Effector CD8-positive, alpha-beta T cell (primary cell): ENCODE results near the gene ENTPD1.
"Not testable (repeated sequence)": the region's sequence is repeated elsewhere in the genome, so short reads cannot be mapped to it uniquely, and the experiment has no call there.

ENCODE experiments used
- DNase-seq: peaks from one replicate; lab custom pipeline; 2025; lab: John Stamatoyannopoulos, UW

The ENTPD1 gene

GRCh38 chr10:95866467-95866842, 110.5 kb downstream of the ENTPD1 start:
- no peak for DNase-seq

DNA sequence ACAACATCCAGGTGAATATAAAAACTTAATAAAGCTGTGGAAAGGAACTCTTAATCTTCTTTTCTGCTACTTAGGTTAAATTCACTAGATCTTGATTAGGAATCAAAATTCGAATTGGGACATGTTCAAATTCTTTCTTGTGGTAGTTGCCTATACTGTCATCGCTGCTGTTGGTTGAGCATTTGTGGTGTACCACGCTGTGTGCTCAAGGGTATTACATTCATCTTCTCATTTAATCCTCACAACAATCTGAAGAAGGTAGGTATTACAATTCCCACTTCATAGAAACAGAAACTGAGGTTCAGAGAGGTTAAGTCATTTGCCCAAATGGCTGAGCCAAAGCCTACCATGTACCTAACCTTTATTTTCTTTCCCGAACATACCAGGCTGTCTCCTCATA, 111.9 kb downstream of the ENTPD1 start:
- DNase-seq, result no peak

GRCh38 chr10:95872158-95872711, 116.3 kb downstream of the ENTPD1 start:
- DNase-seq, result no peak

GRCh38 chr10:95873139-95873538, 117.2 kb downstream of the ENTPD1 start:
- DNase-seq, result no peak

- DNase-seq, result no peak
Observed at GRCh38 chr10:95873651-95874050, 117.7 kb downstream of the ENTPD1 start.

- not testable (repeated sequence) for DNase-seq
Observed at GRCh38 chr10:95874783-95875182, 118.8 kb downstream of the ENTPD1 start.

DNA sequence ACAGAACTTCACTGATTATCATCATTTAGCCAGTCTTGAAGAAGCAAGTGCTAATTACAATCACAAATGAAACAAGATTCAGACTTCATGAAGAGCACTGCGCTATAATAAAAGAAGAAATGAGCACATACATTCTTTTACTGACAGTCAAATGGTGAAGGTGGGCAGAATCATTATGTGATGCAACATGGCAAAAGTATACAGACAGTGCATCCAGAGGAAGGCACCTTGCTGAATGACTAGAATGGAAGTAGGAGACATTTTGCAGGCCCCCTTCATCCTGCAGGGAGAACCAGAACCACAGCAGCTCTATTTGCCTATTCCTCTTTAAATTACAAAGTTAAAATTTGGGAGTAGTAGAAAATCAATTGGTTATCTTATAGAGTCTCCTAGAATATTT, 120.8 kb downstream of the ENTPD1 start:
- DNase-seq, result no peak

DNA sequence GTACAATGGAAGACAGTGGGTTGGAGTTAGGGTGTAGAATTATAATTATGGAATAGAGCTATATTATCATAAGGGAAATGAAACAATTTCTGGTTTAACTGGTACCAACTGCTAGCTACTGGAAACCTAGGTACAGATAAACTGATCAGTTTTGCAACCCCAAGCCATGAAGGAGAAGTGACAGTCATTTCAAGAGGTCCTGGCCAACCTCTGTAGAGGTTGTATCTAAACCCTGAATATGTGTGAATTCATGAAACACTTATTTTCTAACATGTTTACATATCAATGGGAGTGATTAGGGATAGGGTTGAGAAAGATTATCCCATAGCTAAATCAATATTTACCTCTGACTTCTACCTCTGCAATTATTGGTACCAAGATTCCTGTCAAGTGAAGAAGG, 121.9 kb downstream of the ENTPD1 start:
- no peak for DNase-seq

GRCh38 chr10:95880704-95881103, 124.7 kb downstream of the ENTPD1 start:
- no peak for DNase-seq

- DNase-seq, result no peak
Observed at GRCh38 chr10:95881316-95881715, 125.4 kb downstream of the ENTPD1 start.

DNA sequence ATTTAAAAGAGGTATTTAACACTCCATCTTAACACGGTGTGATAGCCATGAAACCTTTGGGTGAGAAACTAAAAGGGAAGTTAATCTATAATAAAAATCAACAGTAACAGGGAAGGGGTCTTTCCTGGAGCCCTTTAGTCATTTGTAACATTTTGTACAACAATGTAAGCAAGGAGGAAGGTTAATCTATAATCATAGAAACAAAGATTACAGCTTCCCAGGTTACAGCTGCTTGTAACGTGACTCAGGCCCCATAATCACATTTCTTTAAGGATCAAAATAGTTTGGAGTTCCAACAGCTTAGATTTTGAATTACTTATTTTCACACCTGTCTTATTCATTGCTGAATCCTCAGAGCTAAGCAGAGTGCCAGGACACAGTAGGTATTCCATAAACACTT, 133.9 kb downstream of the ENTPD1 start:
- DNase-seq, result no peak

DNA sequence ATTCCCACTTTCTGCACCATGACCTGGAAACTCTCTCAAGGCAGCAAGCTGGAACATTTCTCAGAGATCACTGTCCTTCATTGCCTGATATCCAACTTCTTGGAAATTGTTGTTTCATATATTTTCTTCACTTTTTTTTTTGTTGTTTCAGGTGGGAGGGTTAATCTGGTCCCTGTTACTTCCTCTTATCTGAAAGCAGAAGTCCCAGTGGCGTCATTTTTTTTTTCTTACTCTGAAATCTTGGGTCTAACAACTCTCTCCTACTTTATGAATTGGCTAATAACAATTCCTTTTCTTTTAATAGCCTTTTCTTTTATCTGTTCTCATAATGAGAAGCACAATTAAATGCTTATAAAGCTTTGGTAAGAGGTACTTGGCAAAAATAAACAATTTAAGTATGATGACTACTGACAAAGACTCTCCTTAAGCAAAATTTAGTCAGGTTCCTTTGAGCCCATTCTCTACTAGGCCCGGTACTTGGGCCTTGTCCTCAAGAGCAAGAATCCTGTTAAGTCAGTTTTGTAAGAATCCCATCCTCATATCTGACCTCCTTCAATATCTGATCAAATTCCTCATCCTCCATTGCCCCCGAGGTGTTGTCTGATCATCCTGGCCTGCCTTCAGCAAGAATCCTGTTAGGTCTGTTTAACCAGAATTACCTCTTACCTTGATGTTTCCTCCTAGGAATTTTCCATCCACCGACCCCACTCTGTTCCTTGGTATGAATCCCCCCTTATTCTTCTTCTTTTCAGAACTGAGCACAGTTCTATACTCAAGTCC, 140.3 kb downstream of the ENTPD1 start:
- DNase-seq, result no peak

- not testable (repeated sequence) for DNase-seq
Observed at GRCh38 chr10:95905897-95906580, 150.1 kb downstream of the ENTPD1 start.

DNA sequence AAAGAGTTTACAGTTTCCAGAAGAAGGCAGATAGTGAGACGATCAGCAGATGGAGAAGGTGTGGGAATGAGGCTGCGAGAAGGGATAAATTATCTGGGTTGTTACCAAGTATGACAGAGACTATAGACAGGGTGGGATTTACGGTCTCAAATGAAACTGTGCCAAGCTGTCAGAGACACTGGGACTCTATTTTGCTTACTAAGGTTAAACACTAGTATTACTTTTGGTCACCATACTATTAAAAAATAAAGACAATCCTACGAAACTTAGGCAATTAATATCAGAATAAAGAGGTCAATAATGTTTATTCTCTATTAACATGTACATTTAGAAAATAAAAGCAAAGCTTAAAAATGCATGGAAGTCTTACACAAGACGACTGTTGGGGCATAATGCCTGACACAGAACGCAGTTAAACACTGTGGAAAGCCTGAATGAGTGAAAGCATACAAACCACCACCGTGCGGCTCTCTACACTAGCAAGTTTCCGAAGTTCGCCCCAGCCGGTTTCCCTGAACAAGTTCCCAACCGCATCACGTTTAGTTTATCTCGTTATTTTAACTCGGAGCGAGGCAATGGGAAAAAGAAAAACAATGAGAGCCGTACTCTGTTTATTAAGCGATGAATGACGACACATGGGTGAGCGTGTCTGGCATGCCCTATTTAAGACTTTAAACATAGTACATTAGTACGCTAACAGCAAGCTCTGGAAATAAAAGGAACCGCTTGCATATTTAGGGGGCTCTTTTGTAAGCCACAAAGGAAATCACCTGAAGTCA, 150.9 kb downstream of the ENTPD1 start:
- DNase-seq, result no peak

GRCh38 chr10:95907456-95908253, 151.7 kb downstream of the ENTPD1 start, which contains the start of gene CC2D2B:
TSS of gene CC2D2B (plus strand) at chr10:95907975. CDS start at chr10:95911324, 3,349 bp downstream.
- DNase-seq, result peak; percentile 6

- DNase-seq, result no peak
Observed at GRCh38 chr10:95908450-95908849, 152.5 kb downstream of the ENTPD1 start.

DNA sequence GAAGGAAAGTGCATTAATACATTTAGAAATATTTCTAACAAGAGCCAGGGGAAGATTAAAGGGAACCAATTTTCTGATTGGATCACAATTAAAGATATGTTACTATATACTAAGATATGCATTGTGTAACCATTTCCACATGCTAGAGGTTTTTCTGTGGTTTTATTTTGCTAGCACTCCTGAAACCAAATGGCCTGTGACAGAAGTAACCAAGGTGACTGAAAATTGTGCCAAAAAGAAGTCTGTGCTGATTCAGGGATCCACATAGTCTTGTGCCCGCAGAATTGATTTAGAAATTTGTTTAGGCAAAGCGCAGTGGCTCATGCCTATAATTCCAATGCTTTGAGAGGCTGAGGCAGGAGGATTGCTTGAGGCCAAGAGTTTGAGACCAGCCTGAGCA, 153.6 kb downstream of the ENTPD1 start:
- no peak for DNase-seq

DNA sequence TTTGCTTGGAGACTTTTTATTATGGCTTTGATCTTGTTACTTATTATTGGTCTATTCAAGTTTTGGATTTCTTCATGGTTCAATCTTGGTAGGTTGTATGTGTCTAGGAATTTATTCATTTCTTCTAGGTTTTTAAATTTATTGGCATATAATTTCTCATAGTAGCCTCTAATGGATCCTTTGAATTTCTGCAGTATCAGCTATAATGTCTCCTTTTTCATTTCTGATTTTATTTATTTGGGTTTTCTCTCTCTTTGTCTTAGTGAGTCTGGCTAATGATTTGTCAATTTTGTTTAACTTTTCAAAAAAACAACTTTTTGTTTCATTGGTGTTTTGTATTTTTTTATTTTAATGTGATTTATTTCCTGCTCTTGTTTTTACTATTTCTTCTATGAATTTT, 160.1 kb downstream of the ENTPD1 start:
- DNase-seq, result not testable (repeated sequence)
